Measurements from ENCODE around the gene MYPOP. TPM values are rescaled to one million over a fixed set of nuclear protein-coding genes. Genes with fewer than 3 reads are reported as not detected.

The MYPOP gene
- total and polyA plus RNA-seq, 9 of the 15 experiments (the other 6 are each of a cell fraction or from before 2014, with no cell fraction given): 0.32 to 7.6 (median 1.6) TPM

DNA sequence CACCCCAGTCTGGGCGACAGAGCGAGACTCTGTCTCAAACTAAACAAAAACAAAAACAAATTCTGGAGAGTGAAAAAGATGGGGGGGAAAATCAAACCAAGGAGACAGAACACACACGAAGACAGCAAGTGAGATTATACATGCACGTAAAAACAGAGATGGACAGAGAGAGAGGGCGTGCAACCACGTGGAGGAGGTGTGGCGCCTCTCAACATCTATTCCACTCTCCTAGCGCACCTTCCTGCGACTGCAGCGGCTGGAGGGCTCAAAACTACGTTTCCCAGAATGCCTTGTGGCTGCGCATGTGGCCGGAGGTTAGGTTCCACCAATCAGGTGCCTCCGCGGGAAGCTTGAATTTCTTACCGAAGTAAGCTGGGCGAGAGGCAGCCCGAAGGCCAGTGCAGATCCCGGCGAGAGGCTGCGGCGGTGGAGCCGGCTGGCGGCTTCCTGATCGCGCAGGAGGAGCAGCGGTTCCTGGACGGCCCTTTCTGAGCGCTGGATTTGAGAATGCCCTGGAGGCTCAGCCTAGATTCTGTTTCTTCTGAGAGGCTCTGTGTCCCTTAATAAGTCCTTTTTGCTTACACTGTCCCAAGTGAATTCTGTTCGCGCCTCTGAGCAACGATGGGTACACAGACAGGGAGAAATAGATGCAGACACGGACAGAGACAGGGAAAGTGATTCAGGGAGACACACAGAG is 25.3 kb upstream of the MYPOP start (continued):
- TF ChIP-seq SIRT6 (IDR thresholded peaks at IDR 0.05; ENCODE audit: low read depth, low read length): no peak
- peak; percentile 97 for TF ChIP-seq CXXC5 (CRISPR knock-in tag; IDR thresholded peaks at IDR 0.05)
- TF ChIP-seq TEAD1 (CRISPR knock-in tag; IDR thresholded peaks at IDR 0.05): peak in 1 of 2 experiments; percentile 55; a peak in 1 of 4 replicates
- TF ChIP-seq, protein P1, sequence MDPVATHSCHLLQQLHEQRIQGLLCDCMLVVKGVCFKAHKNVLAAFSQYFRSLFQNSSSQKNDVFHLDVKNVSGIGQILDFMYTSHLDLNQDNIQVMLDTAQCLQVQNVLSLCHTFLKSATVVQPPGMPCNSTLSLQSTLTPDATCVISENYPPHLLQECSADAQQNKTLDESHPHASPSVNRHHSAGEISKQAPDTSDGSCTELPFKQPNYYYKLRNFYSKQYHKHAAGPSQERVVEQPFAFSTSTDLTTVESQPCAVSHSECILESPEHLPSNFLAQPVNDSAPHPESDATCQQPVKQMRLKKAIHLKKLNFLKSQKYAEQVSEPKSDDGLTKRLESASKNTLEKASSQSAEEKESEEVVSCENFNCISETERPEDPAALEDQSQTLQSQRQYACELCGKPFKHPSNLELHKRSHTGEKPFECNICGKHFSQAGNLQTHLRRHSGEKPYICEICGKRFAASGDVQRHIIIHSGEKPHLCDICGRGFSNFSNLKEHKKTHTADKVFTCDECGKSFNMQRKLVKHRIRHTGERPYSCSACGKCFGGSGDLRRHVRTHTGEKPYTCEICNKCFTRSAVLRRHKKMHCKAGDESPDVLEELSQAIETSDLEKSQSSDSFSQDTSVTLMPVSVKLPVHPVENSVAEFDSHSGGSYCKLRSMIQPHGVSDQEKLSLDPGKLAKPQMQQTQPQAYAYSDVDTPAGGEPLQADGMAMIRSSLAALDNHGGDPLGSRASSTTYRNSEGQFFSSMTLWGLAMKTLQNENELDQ (CRISPR knock-in tag; IDR thresholded peaks at IDR 0.05; ENCODE audit: borderline replicate concordance): no peak
- TF ChIP-seq NR2F6 (CRISPR knock-in tag; IDR thresholded peaks at IDR 0.05): no peak
- TF ChIP-seq, protein P2, sequence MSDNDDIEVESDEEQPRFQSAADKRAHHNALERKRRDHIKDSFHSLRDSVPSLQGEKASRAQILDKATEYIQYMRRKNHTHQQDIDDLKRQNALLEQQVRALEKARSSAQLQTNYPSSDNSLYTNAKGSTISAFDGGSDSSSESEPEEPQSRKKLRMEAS (CRISPR knock-in tag; IDR thresholded peaks at IDR 0.05): peak; percentile 97
- no peak for TF ChIP-seq CREBBP (IDR thresholded peaks at IDR 0.05; ENCODE audit: low read depth, low read length)
- peak; percentile 93 for TF ChIP-seq MYC (IDR thresholded peaks at IDR 0.05; ENCODE audit: low read depth, low read length)
- TF ChIP-seq MYC (CRISPR knock-in tag; IDR thresholded peaks at IDR 0.05; ENCODE audit: borderline replicate concordance, low read depth): no peak
- TF ChIP-seq, protein P3, sequence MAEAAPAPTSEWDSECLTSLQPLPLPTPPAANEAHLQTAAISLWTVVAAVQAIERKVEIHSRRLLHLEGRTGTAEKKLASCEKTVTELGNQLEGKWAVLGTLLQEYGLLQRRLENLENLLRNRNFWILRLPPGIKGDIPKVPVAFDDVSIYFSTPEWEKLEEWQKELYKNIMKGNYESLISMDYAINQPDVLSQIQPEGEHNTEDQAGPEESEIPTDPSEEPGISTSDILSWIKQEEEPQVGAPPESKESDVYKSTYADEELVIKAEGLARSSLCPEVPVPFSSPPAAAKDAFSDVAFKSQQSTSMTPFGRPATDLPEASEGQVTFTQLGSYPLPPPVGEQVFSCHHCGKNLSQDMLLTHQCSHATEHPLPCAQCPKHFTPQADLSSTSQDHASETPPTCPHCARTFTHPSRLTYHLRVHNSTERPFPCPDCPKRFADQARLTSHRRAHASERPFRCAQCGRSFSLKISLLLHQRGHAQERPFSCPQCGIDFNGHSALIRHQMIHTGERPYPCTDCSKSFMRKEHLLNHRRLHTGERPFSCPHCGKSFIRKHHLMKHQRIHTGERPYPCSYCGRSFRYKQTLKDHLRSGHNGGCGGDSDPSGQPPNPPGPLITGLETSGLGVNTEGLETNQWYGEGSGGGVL (CRISPR knock-in tag; IDR thresholded peaks at IDR 0.05): no peak
- TF ChIP-seq, protein P4, sequence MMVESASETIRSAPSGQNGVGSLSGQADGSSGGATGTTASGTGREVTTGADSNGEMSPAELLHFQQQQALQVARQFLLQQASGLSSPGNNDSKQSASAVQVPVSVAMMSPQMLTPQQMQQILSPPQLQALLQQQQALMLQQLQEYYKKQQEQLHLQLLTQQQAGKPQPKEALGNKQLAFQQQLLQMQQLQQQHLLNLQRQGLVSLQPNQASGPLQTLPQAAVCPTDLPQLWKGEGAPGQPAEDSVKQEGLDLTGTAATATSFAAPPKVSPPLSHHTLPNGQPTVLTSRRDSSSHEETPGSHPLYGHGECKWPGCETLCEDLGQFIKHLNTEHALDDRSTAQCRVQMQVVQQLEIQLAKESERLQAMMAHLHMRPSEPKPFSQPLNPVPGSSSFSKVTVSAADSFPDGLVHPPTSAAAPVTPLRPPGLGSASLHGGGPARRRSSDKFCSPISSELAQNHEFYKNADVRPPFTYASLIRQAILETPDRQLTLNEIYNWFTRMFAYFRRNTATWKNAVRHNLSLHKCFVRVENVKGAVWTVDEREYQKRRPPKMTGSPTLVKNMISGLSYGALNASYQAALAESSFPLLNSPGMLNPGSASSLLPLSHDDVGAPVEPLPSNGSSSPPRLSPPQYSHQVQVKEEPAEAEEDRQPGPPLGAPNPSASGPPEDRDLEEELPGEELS (CRISPR knock-in tag; IDR thresholded peaks at IDR 0.05; ENCODE audit: borderline replicate concordance): no peak
- peak; percentile 81 for TF ChIP-seq EP400 (IDR thresholded peaks at IDR 0.05)
- TF ChIP-seq, protein P5, sequence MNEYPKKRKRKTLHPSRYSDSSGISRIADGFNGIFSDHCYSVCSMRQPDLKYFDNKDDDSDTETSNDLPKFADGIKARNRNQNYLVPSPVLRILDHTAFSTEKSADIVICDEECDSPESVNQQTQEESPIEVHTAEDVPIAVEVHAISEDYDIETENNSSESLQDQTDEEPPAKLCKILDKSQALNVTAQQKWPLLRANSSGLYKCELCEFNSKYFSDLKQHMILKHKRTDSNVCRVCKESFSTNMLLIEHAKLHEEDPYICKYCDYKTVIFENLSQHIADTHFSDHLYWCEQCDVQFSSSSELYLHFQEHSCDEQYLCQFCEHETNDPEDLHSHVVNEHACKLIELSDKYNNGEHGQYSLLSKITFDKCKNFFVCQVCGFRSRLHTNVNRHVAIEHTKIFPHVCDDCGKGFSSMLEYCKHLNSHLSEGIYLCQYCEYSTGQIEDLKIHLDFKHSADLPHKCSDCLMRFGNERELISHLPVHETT (CRISPR knock-in tag; conservative IDR thresholded peaks at IDR 0.05 in 1 of 2, IDR thresholded peaks at IDR 0.05 in 1 of 2): no peak
- TF ChIP-seq STAT5B (CRISPR knock-in tag; IDR thresholded peaks at IDR 0.05): no peak
- TF ChIP-seq SPI1 (IDR thresholded peaks at IDR 0.05; ENCODE audit: borderline replicate concordance, low read depth, low read length): no peak
- TF ChIP-seq PCBP1 (IDR thresholded peaks at IDR 0.05; ENCODE audit: low read depth, low read length, poor library complexity, severe bottlenecking): no peak
- TF ChIP-seq, protein P6, sequence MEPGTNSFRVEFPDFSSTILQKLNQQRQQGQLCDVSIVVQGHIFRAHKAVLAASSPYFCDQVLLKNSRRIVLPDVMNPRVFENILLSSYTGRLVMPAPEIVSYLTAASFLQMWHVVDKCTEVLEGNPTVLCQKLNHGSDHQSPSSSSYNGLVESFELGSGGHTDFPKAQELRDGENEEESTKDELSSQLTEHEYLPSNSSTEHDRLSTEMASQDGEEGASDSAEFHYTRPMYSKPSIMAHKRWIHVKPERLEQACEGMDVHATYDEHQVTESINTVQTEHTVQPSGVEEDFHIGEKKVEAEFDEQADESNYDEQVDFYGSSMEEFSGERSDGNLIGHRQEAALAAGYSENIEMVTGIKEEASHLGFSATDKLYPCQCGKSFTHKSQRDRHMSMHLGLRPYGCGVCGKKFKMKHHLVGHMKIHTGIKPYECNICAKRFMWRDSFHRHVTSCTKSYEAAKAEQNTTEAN (CRISPR knock-in tag; IDR thresholded peaks at IDR 0.05): no peak
